Measurements from ENCODE around the gene FYN.

FYN gene

GRCh38 chr6:111725446-111726112, 147.7 kb downstream of the FYN start:
- no peak for DNase-seq
- no peak for TF ChIP-seq CTCF (IDR thresholded peaks at IDR 0.05; ENCODE audit: low read depth, low read length)
- no peaks in the 10 kb centered on the region for H3K36me3 ChIP-seq
- H3K9me3 ChIP-seq (ENCODE audit: severe bottlenecking): no peaks in the 10 kb centered on the region
- H3K27ac ChIP-seq: no peak overlapping the region
- H3K27me3 ChIP-seq (ENCODE audit: insufficient read depth, low read depth, severe bottlenecking): no peaks in the 10 kb centered on the region
- no peak overlapping the region for H3K4me3 ChIP-seq (ENCODE audit: low read depth, low read length)

- no peaks in the 10 kb centered on the region for H3K36me3 ChIP-seq
- H3K27ac ChIP-seq: no peak overlapping the region
- no peaks in the 10 kb centered on the region for H3K27me3 ChIP-seq (ENCODE audit: insufficient read depth, low read depth, severe bottlenecking)
- DNase-seq: no peak
- TF ChIP-seq CTCF (IDR thresholded peaks at IDR 0.05; ENCODE audit: low read depth, low read length): no peak
- H3K4me3 ChIP-seq (ENCODE audit: low read depth, low read length): no peak overlapping the region
- no peaks in the 10 kb centered on the region for H3K9me3 ChIP-seq (ENCODE audit: severe bottlenecking)
These were observed 148.7 kb downstream of the FYN start for GRCh38 chr6:111724505-111724904.

GRCh38 chr6:111724039-111724438, 149.2 kb downstream of the FYN start:
- H3K4me3 ChIP-seq (ENCODE audit: low read depth, low read length): no peak overlapping the region
- no peak for DNase-seq
- no peaks in the 10 kb centered on the region for H3K9me3 ChIP-seq (ENCODE audit: severe bottlenecking)
- no peak overlapping the region for H3K27ac ChIP-seq
- TF ChIP-seq CTCF (IDR thresholded peaks at IDR 0.05; ENCODE audit: low read depth, low read length): no peak
- no peaks in the 10 kb centered on the region for H3K27me3 ChIP-seq (ENCODE audit: insufficient read depth, low read depth, severe bottlenecking)
- H3K36me3 ChIP-seq: no peaks in the 10 kb centered on the region

- TF ChIP-seq CTCF (IDR thresholded peaks at IDR 0.05; ENCODE audit: low read depth, low read length): no peak
- DNase-seq: no peak
- Histone ChIP-seq H3K4me3 (ENCODE audit: low read depth, low read length) (no peak overlapping the region), H3K9me3 (ENCODE audit: severe bottlenecking) (no peaks in the 10 kb centered on the region), H3K27ac (no peak overlapping the region), H3K36me3 (no peaks in the 10 kb centered on the region; the same call in 1 of the 2 replicates), H3K27me3 (ENCODE audit: insufficient read depth, low read depth, severe bottlenecking) (no peaks in the 10 kb centered on the region)
These were observed 149.8 kb downstream of the FYN start for GRCh38 chr6:111723412-111723970.

- TF ChIP-seq CTCF (IDR thresholded peaks at IDR 0.05; ENCODE audit: low read depth, low read length): no peak
- Histone ChIP-seq H3K27me3 (ENCODE audit: insufficient read depth, low read depth, severe bottlenecking) (no peaks in the 10 kb centered on the region), H3K27ac (no peak overlapping the region), H3K36me3 (peaks cover 4% of the 10 kb centered on the region), H3K9me3 (ENCODE audit: severe bottlenecking) (no peaks in the 10 kb centered on the region), H3K4me3 (ENCODE audit: low read depth, low read length) (no peak overlapping the region)
- no peak for DNase-seq
These were observed 151.0 kb downstream of the FYN start for GRCh38 chr6:111722179-111722731.
